ENCODE measurements around the gene VSIG2.

The VSIG2 gene

GRCh38 chr11:124739479-124740276, 12.4 kb downstream of the VSIG2 start, which contains the start of gene NRGN:
Gene NRGN, plus strand, starts transcription at chr11:124739942. Its CDS starts 143 bp downstream, at chr11:124740085.
- Histone ChIP-seq H3K36me3 (replicated peaks; ENCODE audit: low read depth, low read length) (no peaks in the 10 kb centered on the region), H3K9ac (ENCODE audit: low read length) (peak within 1 kb of the TSS; percentile 59), H3K27ac (ENCODE audit: low read length) (no peak within 1 kb of the TSS), H3K4me2 (ENCODE audit: low read length) (peak within 1 kb of the TSS; percentile 88), H3K4me1 (ENCODE audit: low read length) (peaks cover 9% of the 10 kb centered on the region), H2AFZ (ENCODE audit: low read depth, low read length) (peak within 1 kb of the TSS; percentile 79), H3K4me3 (ENCODE audit: low read length) (peak within 1 kb of the TSS; percentile 78), H3K27me3 (ENCODE audit: low read depth, low read length) (peaks cover 27% of the 10 kb centered on the region), H3K9me3 (ENCODE audit: insufficient read depth, low read length) (no peaks in the 10 kb centered on the region), H3K79me2 (ENCODE audit: low read length) (no peaks in the 10 kb centered on the region), H4K20me1 (ENCODE audit: insufficient read depth, low read length) (no peaks in the 10 kb centered on the region)
- TF ChIP-seq, protein P1, sequence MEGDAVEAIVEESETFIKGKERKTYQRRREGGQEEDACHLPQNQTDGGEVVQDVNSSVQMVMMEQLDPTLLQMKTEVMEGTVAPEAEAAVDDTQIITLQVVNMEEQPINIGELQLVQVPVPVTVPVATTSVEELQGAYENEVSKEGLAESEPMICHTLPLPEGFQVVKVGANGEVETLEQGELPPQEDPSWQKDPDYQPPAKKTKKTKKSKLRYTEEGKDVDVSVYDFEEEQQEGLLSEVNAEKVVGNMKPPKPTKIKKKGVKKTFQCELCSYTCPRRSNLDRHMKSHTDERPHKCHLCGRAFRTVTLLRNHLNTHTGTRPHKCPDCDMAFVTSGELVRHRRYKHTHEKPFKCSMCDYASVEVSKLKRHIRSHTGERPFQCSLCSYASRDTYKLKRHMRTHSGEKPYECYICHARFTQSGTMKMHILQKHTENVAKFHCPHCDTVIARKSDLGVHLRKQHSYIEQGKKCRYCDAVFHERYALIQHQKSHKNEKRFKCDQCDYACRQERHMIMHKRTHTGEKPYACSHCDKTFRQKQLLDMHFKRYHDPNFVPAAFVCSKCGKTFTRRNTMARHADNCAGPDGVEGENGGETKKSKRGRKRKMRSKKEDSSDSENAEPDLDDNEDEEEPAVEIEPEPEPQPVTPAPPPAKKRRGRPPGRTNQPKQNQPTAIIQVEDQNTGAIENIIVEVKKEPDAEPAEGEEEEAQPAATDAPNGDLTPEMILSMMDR (IDR thresholded peaks at IDR 0.05; ENCODE audit: low read depth, low read length): no peak
- no peak for TF ChIP-seq EZH2phosphoT487 (IDR thresholded peaks at IDR 0.05; ENCODE audit: low read depth)

DNA sequence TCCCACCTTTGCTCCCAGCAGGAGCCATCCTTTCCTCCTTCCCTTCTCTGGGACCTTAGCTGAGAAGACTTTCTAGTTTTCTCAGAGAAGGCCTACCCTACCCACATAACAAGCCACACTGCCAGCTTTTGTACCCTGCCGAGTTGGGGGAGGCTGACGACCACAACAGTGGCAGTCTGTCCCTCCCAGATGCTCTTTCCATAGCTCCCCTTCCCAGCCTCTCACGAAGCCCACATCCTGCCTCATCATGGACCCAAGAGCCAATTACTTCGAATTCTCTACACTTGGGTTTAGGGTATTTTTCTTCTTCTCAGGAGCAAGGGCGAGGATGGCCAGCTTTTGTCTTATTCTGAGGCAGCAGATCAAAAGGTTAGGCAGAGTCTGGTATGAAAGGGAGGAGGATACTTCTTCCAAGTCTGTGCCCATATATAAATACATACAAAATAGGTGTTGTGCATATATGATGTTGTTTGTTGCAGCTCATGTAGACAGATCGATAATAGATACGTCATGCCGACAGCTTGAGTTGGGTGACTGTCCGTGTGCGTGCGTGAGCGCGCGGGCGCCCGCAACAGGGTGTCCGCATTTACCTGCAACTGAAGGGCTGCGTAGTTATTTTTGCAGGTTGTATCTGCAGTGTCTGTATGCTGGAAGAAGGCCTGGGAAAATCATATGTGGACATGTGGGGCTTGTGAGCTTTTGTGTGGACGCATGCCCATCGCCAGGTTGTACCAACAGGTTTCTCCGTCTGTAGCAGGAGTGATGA, 13.2 kb downstream of the VSIG2 start:
- peak overlapping the region; percentile 78 for H3K4me3 ChIP-seq (ENCODE audit: low read length)
- no peaks in the 10 kb centered on the region for H3K36me3 ChIP-seq (replicated peaks; ENCODE audit: low read depth, low read length)
- H3K27me3 ChIP-seq (ENCODE audit: low read depth, low read length): peaks cover 31% of the 10 kb centered on the region
- H4K20me1 ChIP-seq (ENCODE audit: insufficient read depth, low read length): no peaks in the 10 kb centered on the region
- peak overlapping the region; percentile 53 for H3K9ac ChIP-seq (ENCODE audit: low read length)
- H3K4me2 ChIP-seq (ENCODE audit: low read length): peak overlapping the region; percentile 88
- H3K4me1 ChIP-seq (ENCODE audit: low read length): peaks cover 9% of the 10 kb centered on the region
- no peak overlapping the region for H3K27ac ChIP-seq (ENCODE audit: low read length)
- H2AFZ ChIP-seq (ENCODE audit: low read depth, low read length): no peak overlapping the region
- no peak for TF ChIP-seq EZH2phosphoT487 (IDR thresholded peaks at IDR 0.05; ENCODE audit: low read depth)
- TF ChIP-seq, protein P1 (IDR thresholded peaks at IDR 0.05; ENCODE audit: low read depth, low read length): no peak
- no peaks in the 10 kb centered on the region for H3K9me3 ChIP-seq (ENCODE audit: insufficient read depth, low read length)
- no peaks in the 10 kb centered on the region for H3K79me2 ChIP-seq (ENCODE audit: low read length)

GRCh38 chr11:124737638-124738305, 14.3 kb downstream of the VSIG2 start:
- no peak overlapping the region for H3K4me2 ChIP-seq (ENCODE audit: low read length)
- H4K20me1 ChIP-seq (ENCODE audit: insufficient read depth, low read length): no peaks in the 10 kb centered on the region
- H3K27ac ChIP-seq (ENCODE audit: low read length): no peak overlapping the region
- H3K79me2 ChIP-seq (ENCODE audit: low read length): no peaks in the 10 kb centered on the region
- peaks cover 9% of the 10 kb centered on the region for H3K4me1 ChIP-seq (ENCODE audit: low read length)
- no peaks in the 10 kb centered on the region for H3K9me3 ChIP-seq (ENCODE audit: insufficient read depth, low read length)
- H3K9ac ChIP-seq (ENCODE audit: low read length): no peak overlapping the region
- H2AFZ ChIP-seq (ENCODE audit: low read depth, low read length): no peak overlapping the region
- TF ChIP-seq, protein P1 (IDR thresholded peaks at IDR 0.05; ENCODE audit: low read depth, low read length): no peak
- TF ChIP-seq EZH2phosphoT487 (IDR thresholded peaks at IDR 0.05; ENCODE audit: low read depth): no peak
- H3K27me3 ChIP-seq (ENCODE audit: low read depth, low read length): peaks cover 31% of the 10 kb centered on the region
- H3K36me3 ChIP-seq (replicated peaks; ENCODE audit: low read depth, low read length): no peaks in the 10 kb centered on the region
- H3K4me3 ChIP-seq (ENCODE audit: low read length): no peak overlapping the region
